Measurements from ENCODE around the gene EFNA1. TPM values are rescaled to one million over a fixed set of nuclear protein-coding genes. Genes with fewer than 3 reads are reported as not detected.

The EFNA1 gene
- total and polyA plus RNA-seq, 2 of the 13 experiments (the other 11 are each of a cell fraction or from before 2014, with no cell fraction given): 81.8 to 874 TPM

- H3K9ac ChIP-seq (ENCODE audit: insufficient read depth, low read depth, low read length): peak overlapping the region; percentile 99
- no TSS peak for BruUV-seq (replicated peaks)
- peaks cover 30% of the 10 kb centered on the region for H3K79me2 ChIP-seq (ENCODE audit: insufficient read depth, low read length)
- ChIA-PET CTCF (ENCODE audit: low intra/inter-chr PET ratio, low total read pairs) (interaction anchor here (1.0 to 2.0 kb wide), 2 partner anchors 31 to 43 kb away, joined by 3 to 8 read pairs; no protein-coding TSS in a partner anchor), POLR2A (interaction anchor here (1.1 to 6.4 kb wide), 20 partner anchors 10 to 152 kb away, joined by 3 to 144 read pairs (median 8); partner anchors contain the start of genes ADAM15, CKS1B, CLK2 and DPM3)
- H3K36me3 ChIP-seq (replicated peaks in 1 of 2; ENCODE audit: control insufficient read depth in 1 of 2, insufficient read depth in 2 of 2, low read length in 2 of 2): 0 out of 5 replicates have a peak, but pooled peaks cover 0 to 6% of the 10 kb centered on the region in 2 experiments
- intact Hi-C loops (cut with micrococcal nuclease; ENCODE audit: unreplicated experiment): loop anchor here (5.0 kb wide), 2 partner anchors 32 to 958 kb away; partner anchors contain the start of gene MEX3A
- no peak overlapping the region for H2AFZ ChIP-seq (ENCODE audit: low read length)
- peak overlapping the region; percentile 56 to 99 (median 96) for H3K4me3 ChIP-seq (replicated peaks in 1 of 3; ENCODE audit: insufficient read depth in 1 of 3, low read depth in 2 of 3, low read length in 3 of 3)
- ATAC-seq: peak; percentile 1; the same call in 1 of the 3 replicates
- H3K4me1 ChIP-seq (ENCODE audit: insufficient read depth, low read length): peaks cover 35% of the 10 kb centered on the region
- no peak for DNase-seq (ENCODE audit: low spot score)
- no peaks in the 10 kb centered on the region; a peak in 1 of 5 replicates for H3K27me3 ChIP-seq (ENCODE audit: control insufficient read depth in 1 of 2, insufficient read depth in 2 of 2, low read length in 2 of 2)
- in situ Hi-C loops (cut with HindIII; ENCODE audit: extremely low pct_ligation_motif_present, low pct_unique_long_range_greater_than_20kb): loop anchor here (5.0 kb wide), 1 partner anchor 32 kb away; no protein-coding TSS in a partner anchor
- H3K4me2 ChIP-seq (ENCODE audit: low read depth, low read length): peak overlapping the region; percentile 86
- WGBS (ENCODE audit: low lambda C conversion rate): 7% methylated on average over 9 of the region's 16 CpGs
- peak overlapping the region; percentile 100 for H3K27ac ChIP-seq (ENCODE audit: extremely low read length, insufficient read depth, low read length)
- FAIRE-seq: peak; percentile 39
- peaks cover 6% of the 10 kb centered on the region; the same call in 1 of the 2 replicates for H4K20me1 ChIP-seq (ENCODE audit: insufficient read depth, low read length)
- no peaks in the 10 kb centered on the region for H3K9me3 ChIP-seq (ENCODE audit: low read length)
- TF ChIP-seq ZNF430 (CRISPR knock-in tag; IDR thresholded peaks at IDR 0.05): 0 out of 2 replicates have a peak, but pooled peaks have one; percentile 7
- TF ChIP-seq ZFP82 (CRISPR knock-in tag; IDR thresholded peaks at IDR 0.05; ENCODE audit: borderline replicate concordance): peak; percentile 65; the same call in 1 of the 2 replicates
- TF ChIP-seq ZSCAN31 (CRISPR knock-in tag; IDR thresholded peaks at IDR 0.05; ENCODE audit: low read depth): no peak
- peak; percentile 26; the same call in 1 of the 2 replicates for TF ChIP-seq KDM2A (CRISPR knock-in tag; IDR thresholded peaks at IDR 0.05; ENCODE audit: borderline replicate concordance, low read depth)
- TF ChIP-seq TARDBP (CRISPR knock-in tag; IDR thresholded peaks at IDR 0.05): 0 out of 2 replicates have a peak, but pooled peaks have one; percentile 10
- no peak for TF ChIP-seq ZFP37 (CRISPR knock-in tag; IDR thresholded peaks at IDR 0.05; ENCODE audit: borderline replicate concordance)
- TF ChIP-seq ZBTB33 (CRISPR knock-in tag; IDR thresholded peaks at IDR 0.05): no peak
- no peak for TF ChIP-seq RERE (CRISPR knock-in tag; IDR thresholded peaks at IDR 0.05; ENCODE audit: low read depth)
- peak; percentile 51; the same call in 1 of the 2 replicates for TF ChIP-seq THRA (CRISPR knock-in tag; IDR thresholded peaks at IDR 0.05; ENCODE audit: borderline replicate concordance)
- TF ChIP-seq ZNF296 (CRISPR knock-in tag; conservative IDR thresholded peaks at IDR 0.05): no peak
- TF ChIP-seq ZMYM2 (CRISPR knock-in tag; IDR thresholded peaks at IDR 0.05): no peak
- TF ChIP-seq ASH2L (IDR thresholded peaks at IDR 0.05; ENCODE audit: insufficient read length, low read depth, low read length): no peak
These were observed 2.9 kb upstream of the EFNA1 start for GRCh38 chr1:155124503-155125463.

Measured in HepG2 (cell line).